ENCODE data around the gene EAPP. TPM values are rescaled to one million over a fixed set of nuclear protein-coding genes. Genes with fewer than 3 reads are reported as not detected.

The EAPP gene
- total RNA-seq, 1 experiment from 2014 or later = 35.0 TPM

GRCh38 chr14:34583525-34583924 lies 44.0 kb upstream of the EAPP start:
- no peak overlapping the region for H3K14ac ChIP-seq (ENCODE audit: insufficient read depth, low read length)
- no peaks in the 10 kb centered on the region for H3K4me1 Mint-ChIP-seq
- H3K4me3 Mint-ChIP-seq = no peak overlapping the region
- no peak overlapping the region for H3K56ac ChIP-seq (ENCODE audit: insufficient read length, low read depth, low read length)
- H3K4me2 ChIP-seq (ENCODE audit: insufficient read depth, insufficient read length, low read length) = no peak overlapping the region
- no peak for TF ChIP-seq CTCF (conservative IDR thresholded peaks at IDR 0.05)
- no peak overlapping the region for H4K91ac ChIP-seq (ENCODE audit: insufficient read length, low read depth, low read length)
- no peak overlapping the region for H3K9ac ChIP-seq (ENCODE audit: extremely low read depth, insufficient read length, low read length)
- H3K79me2 ChIP-seq (ENCODE audit: insufficient read depth, low read length) = no peaks in the 10 kb centered on the region
- H3K4me1 ChIP-seq (ENCODE audit: insufficient read depth, low read length) = no peaks in the 10 kb centered on the region
- no peak overlapping the region for H2AK5ac ChIP-seq (ENCODE audit: insufficient read length, low read length)
- H3K9me3 Mint-ChIP-seq = no peaks in the 10 kb centered on the region
- H4K5ac ChIP-seq (ENCODE audit: insufficient read length, low read depth, low read length) = no peak overlapping the region
- no peaks in the 10 kb centered on the region for H3K9me3 ChIP-seq (ENCODE audit: control insufficient read depth, low read depth, low read length)
- no peak overlapping the region for H2BK5ac ChIP-seq (ENCODE audit: insufficient read length, low read length)
- no peaks in the 10 kb centered on the region for H3K79me1 ChIP-seq (ENCODE audit: insufficient read depth, low read depth, low read length, poor library complexity, severe bottlenecking)
- no CpG with 5 or more reads among the region's 6 CpGs for WGBS (ENCODE audit: extremely low coverage, insufficient read length, low lambda C conversion rate)
- no peaks in the 10 kb centered on the region for H4K20me1 ChIP-seq (ENCODE audit: control insufficient read depth, insufficient read depth, insufficient read length)
- H3T11ph ChIP-seq (ENCODE audit: low read length) = no peak overlapping the region
- peaks cover 28 to 69% (median 66%) of the 10 kb centered on the region in 3 experiments for H3K36me3 Mint-ChIP-seq (ENCODE audit: insufficient read depth in 1 of 3, low read depth in 3 of 3)
- no peak for DNase-seq
- no peak overlapping the region for H3K23ac ChIP-seq (ENCODE audit: insufficient read length, low read depth, low read length)
- peak overlapping the region in 1 of 3 experiments; percentile 67; a peak in 1 of 7 replicates for H3K27ac Mint-ChIP-seq
- H3K4ac ChIP-seq (ENCODE audit: low read depth, low read length) = no peak overlapping the region
- H3K18ac ChIP-seq (ENCODE audit: insufficient read length, low read depth, low read length) = no peak overlapping the region
- H3K27ac ChIP-seq (ENCODE audit: insufficient read length, low read depth, low read length) = no peak overlapping the region
- no peaks in the 10 kb centered on the region for H3K23me2 ChIP-seq (ENCODE audit: insufficient read length, low read depth, low read length, poor library complexity, severe bottlenecking)
- H2BK20ac ChIP-seq (ENCODE audit: low read depth, low read length, poor library complexity, severe bottlenecking) = no peak overlapping the region
- no peak overlapping the region for H2BK120ac ChIP-seq (ENCODE audit: low read depth, low read length, poor library complexity, severe bottlenecking)
- no peak overlapping the region for H4K8ac ChIP-seq (replicated peaks; ENCODE audit: insufficient read length, low read depth, low read length)
- H3K27me3 ChIP-seq (ENCODE audit: insufficient read depth, low read length) = no peaks in the 10 kb centered on the region
- H2AFZ ChIP-seq (ENCODE audit: low read length) = no peak overlapping the region
- no peak overlapping the region for H2BK15ac ChIP-seq (ENCODE audit: low read depth, low read length)
- no peak overlapping the region for H2BK12ac ChIP-seq (ENCODE audit: insufficient read length, low read depth, low read length)
- no peaks in the 10 kb centered on the region for H3K27me3 Mint-ChIP-seq (ENCODE audit: low read depth)

Measured in H9 (cell line).